ENCODE results near the gene MAP4K2.

Gene MAP4K2

DNA sequence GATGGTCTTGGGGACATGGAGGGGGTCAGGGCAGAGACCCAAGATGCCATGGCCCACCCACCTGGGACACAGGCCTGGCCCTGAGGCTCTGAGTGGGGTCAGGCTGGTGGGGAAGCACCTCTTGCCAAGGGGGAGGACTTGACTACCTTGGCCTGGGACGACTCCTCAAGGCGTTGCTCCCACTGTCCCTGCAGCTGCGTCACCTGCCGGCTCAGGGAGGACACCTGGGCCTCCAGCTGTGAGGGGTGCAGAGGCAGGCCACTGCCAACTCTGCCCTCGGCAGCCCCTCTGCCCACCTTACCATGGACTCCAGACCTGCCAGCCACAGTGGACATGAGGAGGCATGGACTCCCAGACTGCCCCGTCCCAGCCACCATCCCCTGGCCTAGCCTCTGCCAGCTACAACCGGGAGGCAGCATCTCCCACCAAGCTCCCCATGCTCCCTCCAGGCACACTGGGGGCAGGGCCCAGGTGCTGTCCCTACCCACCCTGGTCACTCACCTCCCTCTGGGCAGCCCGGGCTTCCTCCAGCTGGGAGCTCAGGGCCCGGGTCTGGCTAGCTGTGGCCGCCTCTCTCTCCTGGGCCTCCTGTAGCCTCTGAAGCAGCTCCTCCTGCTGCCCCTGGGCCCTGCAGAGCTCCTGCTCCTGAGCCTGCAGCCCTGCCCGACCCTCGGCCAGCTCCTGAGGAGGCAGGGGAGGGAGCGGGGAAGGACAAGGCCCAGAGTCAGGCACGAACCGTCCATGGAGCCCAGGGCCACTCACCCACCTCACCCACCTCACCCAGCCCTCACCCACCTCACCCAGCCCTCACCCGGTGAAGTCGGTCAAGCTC is 32.8 kb upstream of the MAP4K2 start:
- TF ChIP-seq, protein P1, sequence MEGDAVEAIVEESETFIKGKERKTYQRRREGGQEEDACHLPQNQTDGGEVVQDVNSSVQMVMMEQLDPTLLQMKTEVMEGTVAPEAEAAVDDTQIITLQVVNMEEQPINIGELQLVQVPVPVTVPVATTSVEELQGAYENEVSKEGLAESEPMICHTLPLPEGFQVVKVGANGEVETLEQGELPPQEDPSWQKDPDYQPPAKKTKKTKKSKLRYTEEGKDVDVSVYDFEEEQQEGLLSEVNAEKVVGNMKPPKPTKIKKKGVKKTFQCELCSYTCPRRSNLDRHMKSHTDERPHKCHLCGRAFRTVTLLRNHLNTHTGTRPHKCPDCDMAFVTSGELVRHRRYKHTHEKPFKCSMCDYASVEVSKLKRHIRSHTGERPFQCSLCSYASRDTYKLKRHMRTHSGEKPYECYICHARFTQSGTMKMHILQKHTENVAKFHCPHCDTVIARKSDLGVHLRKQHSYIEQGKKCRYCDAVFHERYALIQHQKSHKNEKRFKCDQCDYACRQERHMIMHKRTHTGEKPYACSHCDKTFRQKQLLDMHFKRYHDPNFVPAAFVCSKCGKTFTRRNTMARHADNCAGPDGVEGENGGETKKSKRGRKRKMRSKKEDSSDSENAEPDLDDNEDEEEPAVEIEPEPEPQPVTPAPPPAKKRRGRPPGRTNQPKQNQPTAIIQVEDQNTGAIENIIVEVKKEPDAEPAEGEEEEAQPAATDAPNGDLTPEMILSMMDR (IDR thresholded peaks at IDR 0.05) = no peak

DNA sequence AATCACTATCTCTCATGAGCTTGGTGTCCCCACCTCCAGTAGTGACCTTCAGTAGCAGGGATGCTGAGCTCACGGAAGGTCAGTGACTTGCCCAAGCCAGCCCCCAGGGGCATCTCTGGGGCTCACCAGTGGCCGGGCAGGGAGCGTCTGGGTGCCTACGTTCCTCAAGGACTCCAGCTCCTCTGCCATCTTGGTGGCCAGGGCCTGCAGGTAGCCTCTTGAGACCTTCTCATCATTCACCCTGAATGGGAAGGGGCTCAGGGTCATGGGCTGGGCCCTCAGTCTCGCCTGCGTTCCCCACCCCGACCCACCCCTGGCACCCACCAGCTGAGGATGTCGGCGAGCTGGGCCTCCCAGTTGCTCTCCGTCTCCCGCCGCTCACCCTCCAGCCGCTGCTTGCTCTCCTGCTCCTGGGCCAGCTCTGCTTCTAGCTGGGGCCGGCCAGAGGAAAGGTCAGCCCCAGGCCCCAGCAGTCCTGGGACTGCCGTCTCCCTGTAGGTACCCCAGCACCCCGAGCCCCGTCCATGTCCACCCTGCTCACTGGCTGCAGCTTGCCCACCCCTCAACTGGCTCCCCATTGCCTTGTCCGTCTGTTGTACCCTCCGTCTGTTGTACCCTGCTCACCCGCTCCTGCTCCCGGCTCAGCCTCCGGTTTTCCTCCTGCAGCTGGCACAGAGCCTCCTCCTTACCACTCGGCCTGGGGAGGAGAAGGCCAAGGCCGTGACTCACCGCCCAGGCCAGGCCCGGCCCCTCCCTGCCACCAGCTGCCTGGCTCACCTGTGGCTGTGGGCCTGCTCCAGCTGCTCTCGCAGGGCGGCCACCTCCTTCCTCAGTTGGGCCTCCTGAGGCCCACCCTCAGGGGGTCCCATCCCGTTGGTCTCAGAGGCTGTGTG is 32.0 kb upstream of the MAP4K2 start:
- TF ChIP-seq, protein P1 (IDR thresholded peaks at IDR 0.05) = no peak

DNA sequence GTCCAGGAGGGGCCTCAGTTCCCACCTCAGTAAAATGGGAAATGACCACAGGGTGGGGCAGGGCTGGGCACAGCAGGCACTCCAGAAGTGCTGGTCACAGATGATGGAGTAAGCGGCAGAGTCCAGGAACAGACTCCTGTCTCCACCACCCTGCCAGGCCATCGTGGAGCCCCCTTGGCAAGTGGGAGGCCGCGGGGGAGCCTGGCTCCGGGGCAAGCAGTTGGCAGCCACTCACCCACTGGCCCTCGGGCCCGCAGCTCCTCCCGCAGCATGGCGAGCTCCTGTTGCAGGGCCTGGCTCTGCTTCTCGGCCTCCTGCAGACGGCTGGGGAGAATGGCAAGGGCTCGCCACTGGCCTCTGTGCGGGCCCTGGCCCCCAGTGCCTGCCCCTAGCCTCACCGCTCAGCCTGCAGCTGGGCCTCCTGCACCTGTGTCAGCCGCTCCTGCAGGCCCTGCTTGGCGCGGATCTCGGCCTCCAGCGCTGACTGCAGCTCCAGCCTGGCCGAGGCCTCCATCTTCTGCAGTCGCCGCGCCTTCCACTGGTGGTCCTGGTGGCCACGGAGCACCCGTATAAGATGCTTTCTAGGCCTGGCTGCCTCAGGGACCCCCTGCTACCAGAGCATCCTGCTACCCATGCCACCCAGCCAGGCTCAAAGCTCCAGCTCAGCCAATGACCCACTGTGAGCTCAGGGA is 31.2 kb upstream of the MAP4K2 start:
- TF ChIP-seq, protein P1 (IDR thresholded peaks at IDR 0.05) = no peak

DNA sequence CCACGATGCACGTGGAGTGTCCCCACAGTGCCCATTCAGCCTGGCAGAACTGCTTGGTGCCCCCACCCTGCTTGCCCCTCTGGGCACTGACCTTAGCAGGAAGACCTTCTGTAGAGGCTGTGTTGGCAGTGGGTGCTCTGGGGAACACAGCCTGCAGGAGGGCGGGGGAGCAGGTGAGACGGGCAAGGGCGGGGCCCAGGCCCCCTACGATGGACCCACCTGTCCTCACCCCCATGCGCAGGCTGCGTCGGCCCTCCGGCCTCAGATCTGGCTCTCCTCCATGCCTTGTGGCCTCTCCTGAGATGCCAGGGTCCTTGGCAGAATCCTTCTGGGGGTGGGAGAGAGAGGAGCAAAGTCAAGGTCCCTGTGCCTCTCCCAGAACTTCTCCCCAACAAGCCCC is 30.5 kb upstream of the MAP4K2 start:
- TF ChIP-seq, protein P1 (IDR thresholded peaks at IDR 0.05) = no peak

DNA sequence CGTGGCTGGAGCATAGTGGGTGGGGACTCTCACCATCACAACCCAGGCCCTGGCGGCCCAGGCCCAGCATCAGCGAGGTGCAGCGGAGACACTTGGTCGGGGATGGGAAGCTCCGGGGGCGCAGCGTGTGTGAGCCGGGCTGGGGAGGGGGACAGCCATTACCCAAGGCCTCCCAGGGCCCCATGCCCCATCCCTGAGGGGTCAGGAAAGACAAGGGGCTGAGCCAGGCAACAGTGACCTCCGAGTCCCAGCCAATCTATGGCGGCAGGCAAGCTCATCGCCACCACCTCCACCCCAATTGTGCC is 30.1 kb upstream of the MAP4K2 start:
- TF ChIP-seq, protein P1 (IDR thresholded peaks at IDR 0.05) = no peak

DNA sequence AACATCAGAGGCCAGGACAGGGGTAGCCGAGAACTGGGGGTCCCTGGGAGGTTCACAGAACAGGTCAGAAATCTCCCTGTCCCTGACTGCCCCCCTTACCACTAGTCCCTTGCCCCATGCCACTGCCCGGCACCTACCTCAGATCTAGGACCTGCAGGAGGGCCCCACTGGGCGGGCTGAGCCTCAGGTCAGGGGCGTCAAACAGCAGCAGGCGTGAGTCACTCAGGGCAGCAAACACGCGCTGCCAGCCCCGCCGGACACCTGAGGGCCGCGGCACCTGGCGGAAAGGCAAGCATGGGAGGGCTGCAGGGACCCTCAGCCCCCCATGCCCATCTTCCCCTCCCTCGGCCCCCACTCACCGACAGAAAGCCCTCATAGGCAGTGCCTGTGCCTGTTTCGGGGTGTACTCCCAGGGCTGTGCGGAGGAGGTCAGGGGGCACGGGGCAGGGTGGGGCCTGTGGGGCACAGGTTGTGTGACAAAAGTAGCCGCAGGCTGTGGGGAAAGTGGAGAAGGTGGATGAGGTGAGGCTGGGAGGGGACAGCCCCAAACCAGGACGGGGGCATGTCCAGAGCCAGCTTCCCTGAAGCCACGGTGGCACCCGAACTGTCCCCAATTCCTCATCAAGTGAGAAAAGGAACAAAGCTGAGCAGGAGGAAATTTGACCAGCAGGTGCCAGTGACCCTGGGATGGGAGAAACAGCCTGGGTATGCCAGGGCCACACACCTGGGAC is 29.6 kb upstream of the MAP4K2 start:
- TF ChIP-seq, protein P1 (IDR thresholded peaks at IDR 0.05) = no peak

DNA sequence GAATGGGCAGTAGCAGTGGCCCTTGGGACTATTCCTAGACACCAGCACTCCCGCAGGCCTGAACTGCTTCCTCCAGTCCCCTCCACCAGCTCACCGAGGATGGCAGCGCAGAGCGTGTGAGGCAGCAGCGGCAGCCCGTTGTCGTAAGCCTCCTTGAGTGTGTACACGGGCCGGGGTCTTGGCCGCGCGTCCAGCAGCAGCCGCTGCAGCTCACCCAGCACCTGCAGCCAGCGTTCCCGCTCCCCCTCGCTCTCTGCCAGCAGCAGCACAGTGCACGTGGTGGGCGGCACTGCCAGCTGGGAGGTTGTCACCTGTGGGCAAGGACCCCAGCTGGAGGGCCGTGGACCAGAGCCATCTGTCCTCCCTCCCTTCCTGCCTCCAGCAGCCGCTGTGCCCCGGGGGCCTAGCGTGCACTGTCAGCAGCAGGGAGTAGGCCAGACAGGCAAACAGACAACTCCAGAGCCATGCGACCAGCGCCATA is 28.4 kb upstream of the MAP4K2 start:
- TF ChIP-seq, protein P1 (IDR thresholded peaks at IDR 0.05) = no peak
